AG10803 (cell line): ENCODE results near the gene ZNF624.
"Not testable (repeated sequence)": the region's sequence is repeated elsewhere in the genome, so short reads cannot be mapped to it uniquely, and the experiment has no call there.

Source experiments
- DNase-seq: peaks from one replicate; pipeline ENCODE4 v3.0.0; 2010; ENCODE audit warnings: low read depth
- H3K4me3 ChIP-seq: 2 replicates; pipeline ENCODE4 v1.5.1; 2011; ENCODE audit warnings: mild to moderate bottlenecking, low read length, control low read depth
- TF ChIP-seq, protein P1 (sequence below): conservative IDR thresholded peaks from 2 replicates; pipeline ENCODE4 v1.5.1; 2011; ENCODE audit warnings: mild to moderate bottlenecking, low read length, control low read depth, inconsistent platforms

ZNF624 gene

DNA sequence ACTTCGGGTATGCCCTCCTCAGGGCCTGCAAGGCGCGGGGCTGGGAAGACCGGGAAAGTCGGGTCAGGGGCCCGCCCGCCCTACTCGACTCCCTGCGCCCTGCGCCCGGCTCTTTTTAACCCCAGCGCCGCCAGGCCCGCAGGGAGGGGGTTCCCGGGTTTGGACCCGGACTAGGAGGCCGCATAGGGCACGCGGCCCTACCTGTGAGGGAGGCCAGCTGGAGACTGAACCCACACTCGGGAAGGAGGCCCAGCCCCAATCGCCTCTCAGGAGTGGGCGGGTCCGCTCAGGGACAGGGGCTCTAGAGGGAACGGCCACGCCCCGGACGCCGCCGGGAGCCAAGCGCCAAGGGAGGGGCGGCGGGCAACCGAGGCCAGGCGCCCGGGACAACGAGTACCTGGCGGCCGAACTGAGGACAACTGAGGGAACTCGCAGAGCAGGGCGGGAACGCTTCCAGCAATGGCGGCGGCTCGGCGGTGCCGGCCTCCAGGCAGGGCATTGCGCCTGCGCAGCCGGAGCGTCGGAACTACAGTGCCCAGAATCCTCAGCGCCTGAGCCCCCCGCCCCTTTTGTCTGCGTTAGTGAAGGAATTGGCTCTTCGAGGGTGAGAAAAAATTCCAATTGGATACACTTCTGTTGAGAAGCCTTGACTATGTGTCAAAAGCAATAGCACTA lies at the start of gene ZNF624:
Gene ZNF624, minus strand, starts transcription at position 484 of the 675 bp plus-strand sequence.
- peak; percentile 85 for DNase-seq
- TF ChIP-seq, protein P1, sequence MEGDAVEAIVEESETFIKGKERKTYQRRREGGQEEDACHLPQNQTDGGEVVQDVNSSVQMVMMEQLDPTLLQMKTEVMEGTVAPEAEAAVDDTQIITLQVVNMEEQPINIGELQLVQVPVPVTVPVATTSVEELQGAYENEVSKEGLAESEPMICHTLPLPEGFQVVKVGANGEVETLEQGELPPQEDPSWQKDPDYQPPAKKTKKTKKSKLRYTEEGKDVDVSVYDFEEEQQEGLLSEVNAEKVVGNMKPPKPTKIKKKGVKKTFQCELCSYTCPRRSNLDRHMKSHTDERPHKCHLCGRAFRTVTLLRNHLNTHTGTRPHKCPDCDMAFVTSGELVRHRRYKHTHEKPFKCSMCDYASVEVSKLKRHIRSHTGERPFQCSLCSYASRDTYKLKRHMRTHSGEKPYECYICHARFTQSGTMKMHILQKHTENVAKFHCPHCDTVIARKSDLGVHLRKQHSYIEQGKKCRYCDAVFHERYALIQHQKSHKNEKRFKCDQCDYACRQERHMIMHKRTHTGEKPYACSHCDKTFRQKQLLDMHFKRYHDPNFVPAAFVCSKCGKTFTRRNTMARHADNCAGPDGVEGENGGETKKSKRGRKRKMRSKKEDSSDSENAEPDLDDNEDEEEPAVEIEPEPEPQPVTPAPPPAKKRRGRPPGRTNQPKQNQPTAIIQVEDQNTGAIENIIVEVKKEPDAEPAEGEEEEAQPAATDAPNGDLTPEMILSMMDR = no peak
- peak within 1 kb of the TSS; percentile 65 for H3K4me3 ChIP-seq

DNA sequence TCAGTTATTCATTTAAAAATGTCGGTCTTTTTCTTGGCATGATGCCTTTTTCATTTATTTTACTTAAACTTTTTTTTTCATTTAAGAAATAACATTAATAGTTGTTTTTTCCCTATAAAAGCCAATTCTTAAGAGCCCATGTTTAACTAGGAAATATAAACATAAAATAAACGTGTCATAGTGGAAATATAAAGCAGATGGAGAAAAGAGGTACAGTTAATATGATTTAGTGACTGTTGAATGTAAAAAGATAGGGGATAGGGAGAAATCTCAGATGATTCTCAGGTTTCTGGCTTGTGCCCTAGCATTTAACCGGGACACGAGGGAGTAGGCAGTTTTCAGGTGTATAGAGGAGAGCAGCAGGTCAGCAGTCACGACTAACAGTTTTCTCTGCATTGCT lies 44.0 kb upstream of the ZNF624 start:
- not testable (repeated sequence) for DNase-seq

DNA sequence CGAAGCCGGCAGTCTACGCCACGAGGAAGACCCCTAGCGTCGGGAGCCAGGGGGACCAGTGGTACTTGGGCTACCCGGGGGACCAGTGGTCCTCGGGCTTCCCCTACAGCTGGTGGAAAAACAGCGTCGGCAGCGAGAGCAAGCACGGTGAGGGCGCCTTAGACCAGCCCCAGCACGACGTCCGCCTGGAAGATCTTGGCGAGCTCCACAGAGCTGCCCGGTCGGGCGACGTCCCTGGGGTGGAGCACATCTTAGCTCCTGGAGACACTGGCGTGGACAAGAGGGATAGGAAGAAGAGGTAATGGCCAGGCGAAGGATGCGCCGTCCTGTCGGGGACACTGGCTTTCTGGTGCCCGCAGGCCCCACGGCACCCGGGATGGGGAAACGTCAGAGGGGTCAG lies 36.8 kb upstream of the ZNF624 start:
- not testable (repeated sequence) for DNase-seq, H3K4me3 ChIP-seq

More for the DNA sequence above, 44.0 kb upstream of the ZNF624 start:
- H3K4me3 ChIP-seq = not testable (repeated sequence)

DNA sequence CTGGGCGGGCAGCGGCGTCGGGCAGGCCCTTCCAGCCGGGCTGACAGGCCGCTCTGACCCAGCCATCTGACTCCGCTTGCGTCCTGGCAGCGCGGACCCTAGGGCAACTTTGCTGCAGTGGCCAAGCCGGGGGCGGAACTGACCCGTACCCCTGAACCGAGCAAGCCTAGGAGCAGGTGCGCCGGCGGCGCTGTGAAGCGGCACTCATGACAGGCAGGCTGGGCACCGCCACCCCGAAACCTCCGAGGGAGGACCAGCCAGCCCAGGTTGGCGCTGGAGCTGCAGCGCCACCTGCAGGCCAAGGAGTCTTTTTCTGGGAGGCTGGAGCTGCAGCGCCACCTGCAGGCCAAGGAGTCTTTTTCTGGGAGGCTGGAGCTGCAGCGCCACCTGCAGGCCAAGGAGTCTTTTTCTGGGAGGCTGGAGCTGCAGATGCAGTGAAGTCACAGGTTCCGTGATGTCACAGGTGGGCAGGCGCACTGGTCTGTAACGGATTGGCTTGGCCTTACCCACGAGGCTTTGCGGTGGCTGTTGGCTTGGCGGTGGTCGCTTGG lies 36.2 kb upstream of the ZNF624 start, which contains the start of gene CCDC144A:
Gene CCDC144A, plus strand, starts transcription at position 511 of the 551 bp plus-strand sequence. CDS start 160 bp downstream, outside the sequence.
- not testable (repeated sequence) for H3K4me3 ChIP-seq, DNase-seq

DNA sequence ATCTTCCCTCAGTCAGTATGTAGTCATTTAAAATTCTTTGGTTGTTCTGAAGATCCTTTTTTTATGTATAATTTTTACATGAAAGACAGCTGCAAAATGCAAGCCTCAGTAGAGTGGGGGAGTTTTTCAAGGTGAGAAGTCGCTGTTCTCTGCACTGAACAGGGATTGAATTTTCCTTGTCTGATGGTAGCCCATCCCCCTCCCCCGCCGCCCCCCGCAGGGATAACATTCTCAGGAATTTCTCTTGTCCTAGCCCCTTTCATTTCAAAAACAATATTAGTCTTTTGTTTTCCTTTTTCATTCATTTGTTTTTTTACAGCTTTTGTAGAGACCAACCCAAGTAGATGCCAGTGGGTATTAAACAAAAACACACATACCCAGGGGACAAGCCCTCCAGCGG lies 33.5 kb upstream of the ZNF624 start:
- not testable (repeated sequence) for DNase-seq, H3K4me3 ChIP-seq

DNA sequence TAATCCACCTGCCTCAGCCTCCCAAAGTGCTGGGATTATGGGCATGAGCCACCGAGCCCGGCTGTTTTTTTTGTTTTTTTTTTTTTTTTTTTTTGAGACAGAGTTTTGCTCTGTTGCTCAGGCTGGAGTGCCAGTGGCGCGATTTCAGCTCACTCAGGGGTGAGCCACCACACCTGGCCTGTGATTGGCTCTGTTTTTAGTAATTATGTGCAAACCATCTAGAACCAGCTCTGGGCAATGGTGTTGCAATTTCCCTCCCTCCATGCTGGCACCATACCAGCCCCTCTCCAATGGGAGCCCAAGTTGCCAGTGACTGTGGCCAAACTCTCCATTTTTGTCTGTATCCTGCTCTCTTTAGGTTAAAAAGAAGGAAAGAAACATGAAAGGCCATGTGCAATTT lies 32.4 kb upstream of the ZNF624 start:
- H3K4me3 ChIP-seq, DNase-seq: not testable (repeated sequence)

DNA sequence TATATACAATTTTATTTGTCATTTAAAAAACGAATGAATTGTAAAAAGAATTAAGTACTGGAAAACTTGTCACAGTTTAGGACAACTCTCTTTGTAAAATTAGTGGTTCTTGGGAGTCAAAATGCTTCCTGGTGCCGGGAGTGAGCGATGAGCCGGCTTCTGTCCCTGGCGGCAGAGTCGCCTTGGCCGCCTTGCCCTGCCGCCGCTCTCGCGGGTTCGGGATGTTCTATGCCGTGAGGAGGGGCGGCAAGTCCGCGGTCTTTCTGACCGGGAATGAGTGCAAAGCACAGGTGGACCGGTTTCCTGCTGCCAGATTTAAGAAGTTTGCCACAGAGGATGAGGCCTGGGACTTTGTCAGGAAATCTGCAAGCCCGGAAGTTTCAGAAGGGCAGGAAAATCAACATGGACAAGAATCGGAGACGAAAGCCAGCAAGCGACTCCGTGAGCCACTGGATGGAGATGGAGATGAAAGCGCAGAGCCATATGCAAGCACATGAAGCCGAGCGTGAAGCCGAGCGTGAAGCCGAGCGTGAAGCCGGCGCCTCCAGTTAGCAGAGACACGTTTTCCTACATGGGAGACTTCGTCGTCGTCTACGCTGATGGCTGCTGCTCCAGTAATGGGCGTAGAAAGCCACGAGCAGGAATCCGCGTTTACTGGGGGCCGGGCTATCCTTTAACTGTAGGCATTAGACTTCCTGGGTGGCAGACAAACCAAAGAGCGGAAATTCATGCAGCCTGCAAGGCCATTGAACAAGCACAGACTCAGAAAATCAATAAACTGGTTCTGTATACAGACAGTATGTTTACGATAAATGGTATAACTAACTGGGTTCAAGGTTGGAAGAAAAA lies 29.9 kb upstream of the ZNF624 start:
- not testable (repeated sequence) for DNase-seq, H3K4me3 ChIP-seq

DNA sequence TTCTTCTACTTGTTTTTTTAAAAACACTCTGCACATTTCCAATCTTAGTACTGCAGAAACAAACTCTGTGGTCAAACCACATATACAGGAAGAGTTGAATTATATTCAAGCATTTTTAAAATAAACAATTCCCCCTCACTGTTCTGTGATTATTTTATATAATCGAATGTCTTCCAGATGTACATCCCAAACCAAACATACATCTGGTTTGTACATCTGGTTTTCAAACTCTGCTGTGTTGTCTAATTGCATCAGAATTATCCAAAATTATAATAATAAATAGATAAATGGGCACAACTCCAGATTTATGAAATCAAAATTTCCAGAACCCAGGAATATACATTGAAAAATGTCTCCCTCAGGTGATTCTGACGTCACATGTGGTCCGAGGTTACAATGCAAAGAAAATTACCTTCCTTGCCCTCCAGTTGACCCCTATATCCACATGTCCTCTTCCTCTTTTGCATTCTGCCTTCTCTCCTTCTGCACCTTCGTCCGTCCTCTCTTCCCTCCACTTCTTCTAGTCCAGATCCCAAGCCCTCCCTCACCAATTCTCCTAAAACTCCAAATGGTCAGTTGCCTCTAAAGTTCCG lies 23.1 kb upstream of the ZNF624 start:
- TF ChIP-seq, protein P1 = no peak
- DNase-seq = no peak
- H3K4me3 ChIP-seq = no peak overlapping the region

DNA sequence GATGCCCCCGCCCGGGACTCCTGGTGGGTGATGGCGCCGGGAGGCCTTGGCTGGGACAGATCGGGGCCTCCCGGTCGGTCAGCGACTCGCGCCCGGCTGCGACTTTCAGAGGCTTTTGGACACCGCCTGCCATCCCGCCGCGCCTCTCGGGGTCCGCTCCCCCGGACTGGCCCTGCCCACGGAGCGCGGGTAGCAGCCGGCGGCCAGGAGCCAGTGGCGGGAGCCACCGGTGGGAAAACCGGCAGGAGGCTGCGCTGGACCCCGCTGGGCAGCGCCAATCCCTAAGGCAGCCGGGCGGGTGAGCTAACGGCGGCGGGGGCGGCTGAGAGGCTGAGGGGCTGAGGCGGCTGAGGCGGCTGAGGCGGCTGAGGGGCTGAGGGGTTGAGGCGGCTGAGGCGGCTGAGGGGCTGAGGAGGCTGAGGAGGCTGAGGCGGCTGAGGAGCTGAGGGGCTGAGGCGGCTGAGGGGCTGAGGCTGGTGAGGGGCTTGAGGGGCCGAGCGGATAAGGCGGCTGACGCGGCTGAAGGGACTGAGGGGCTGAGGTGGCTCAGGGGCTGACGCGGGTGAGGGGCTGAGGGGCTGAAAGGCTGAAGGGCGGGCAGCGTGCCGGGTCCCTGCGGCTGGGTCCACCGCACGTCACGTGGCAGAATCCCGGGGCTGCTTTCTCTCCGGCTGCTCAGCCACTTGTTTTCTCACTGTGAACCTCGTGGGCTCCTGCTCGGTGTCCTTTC lies 13.4 kb upstream of the ZNF624 start:
- DNase-seq = not testable (repeated sequence)
- H3K4me3 ChIP-seq = peak overlapping the region; percentile 38

DNA sequence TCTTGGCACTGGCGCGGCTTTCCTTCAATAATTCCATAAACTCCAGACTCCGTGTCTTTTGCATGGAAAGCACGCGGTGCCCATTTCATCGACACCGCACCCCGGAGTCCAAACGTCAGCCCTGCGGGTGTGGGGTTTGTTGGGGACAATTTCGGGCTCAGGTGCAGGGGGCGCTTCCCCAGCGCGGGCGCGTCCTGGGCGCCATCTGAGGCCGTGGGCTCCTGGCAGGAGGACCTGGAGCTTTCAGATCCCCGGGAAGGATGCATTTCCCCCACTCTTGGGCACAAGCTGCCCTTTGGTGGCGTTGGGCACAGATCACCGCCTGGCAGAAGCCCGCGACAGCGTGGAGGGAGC lies 12.9 kb upstream of the ZNF624 start:
- peak overlapping the region; percentile 5; the same call in 1 of the 2 replicates for H3K4me3 ChIP-seq
- not testable (repeated sequence) for DNase-seq

DNA sequence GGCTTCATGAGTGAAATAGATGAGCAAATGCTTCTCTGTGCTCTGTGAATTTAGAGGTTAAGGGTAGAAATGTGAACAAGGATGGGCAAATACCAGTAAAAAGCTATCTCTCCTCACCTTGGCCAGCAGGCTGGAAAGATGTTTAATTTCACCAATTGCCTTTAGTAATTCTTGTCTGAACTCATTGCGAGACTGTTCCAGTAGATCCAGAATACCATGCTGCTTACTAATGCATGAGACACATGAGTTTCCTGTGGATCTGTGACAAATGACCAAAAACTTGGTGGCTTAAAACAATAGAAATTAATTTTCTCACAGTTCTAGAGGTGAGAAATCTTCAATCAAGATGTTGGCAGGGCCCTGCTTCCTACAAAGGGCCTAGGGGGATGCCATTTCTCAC lies 9.3 kb upstream of the ZNF624 start:
- DNase-seq = no peak
- TF ChIP-seq, protein P1 = no peak
- no peak overlapping the region for H3K4me3 ChIP-seq
